ENCODE results near the gene TRIM63.

Gene TRIM63

DNA sequence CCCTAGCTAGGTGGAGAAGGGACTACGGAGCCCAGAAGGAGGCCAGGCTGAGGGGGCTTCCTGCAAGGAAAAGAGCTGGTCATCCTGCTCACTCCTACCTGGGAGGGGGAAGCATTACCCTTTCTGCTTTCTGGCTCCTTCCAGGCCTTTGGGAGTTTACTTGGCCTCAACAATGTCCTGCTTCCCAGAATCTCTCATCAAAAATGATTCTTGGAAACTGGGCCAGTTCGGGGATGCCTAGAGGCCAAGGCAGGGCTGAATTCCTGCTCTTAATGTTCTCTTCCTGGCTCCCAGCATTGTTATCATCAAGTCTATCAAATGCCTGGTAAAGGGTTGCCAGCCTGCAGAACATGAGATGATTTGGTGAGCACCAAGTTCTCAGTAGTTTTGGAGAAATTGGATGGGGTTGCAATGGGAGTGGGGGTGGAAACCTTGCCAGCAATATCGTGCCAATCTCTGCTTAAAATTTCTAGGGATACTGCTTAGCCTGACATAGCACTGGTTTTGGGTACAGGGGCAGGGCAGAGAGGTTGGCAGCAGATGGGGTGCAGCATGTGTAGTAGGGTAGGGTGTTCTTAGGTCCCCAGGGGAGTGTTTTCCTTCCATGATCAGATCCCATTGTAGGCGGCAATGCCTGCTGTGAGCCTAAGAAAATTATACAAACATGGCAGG, 61.9 kb downstream of the TRIM63 start:
- Histone ChIP-seq H3K9ac (ENCODE audit: insufficient read length, low read depth) (no peak overlapping the region), H3K9me3 (ENCODE audit: insufficient read depth, low read length) (no peaks in the 10 kb centered on the region), H3K4me3 (ENCODE audit: insufficient read length, low read depth) (no peak overlapping the region), H3K36me3 (ENCODE audit: insufficient read depth, insufficient read length, low read length) (no peaks in the 10 kb centered on the region), H3K4me1 (ENCODE audit: insufficient read depth, insufficient read length) (peaks cover 1% of the 10 kb centered on the region), H3K27me3 (ENCODE audit: insufficient read depth, insufficient read length) (no peaks in the 10 kb centered on the region)
- TF ChIP-seq SUZ12 (IDR thresholded peaks at IDR 0.05; ENCODE audit: extremely low read depth, insufficient read depth, insufficient read length) (no peak), ZNF274 (IDR thresholded peaks at IDR 0.05; ENCODE audit: low read depth, low read length) (no peak), YY1 (IDR thresholded peaks at IDR 0.05; ENCODE audit: insufficient read depth, insufficient read length) (no peak)
- no peak for DNase-seq (ENCODE audit: low read depth, low spot score)

DNA sequence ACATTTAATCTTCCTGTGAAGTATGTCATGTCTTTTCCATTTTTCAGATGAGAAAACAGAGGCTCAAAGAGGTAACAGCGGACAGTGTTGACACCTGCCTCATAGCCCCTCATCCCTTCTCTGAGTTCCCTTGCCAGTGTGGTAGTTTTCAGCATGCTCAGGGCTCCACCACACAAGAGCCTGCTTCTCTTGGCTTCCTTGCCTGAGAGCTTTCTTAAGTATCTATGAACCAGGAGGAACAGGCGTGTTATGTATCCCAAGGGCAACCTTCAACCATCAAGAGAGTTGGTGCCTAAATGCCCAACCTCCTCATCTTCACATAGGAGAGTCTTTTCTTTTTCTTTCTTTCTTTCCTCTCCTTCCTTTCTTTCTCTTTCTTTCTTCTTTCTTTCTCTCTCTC, 63.7 kb downstream of the TRIM63 start:
- TF ChIP-seq ZNF274 (IDR thresholded peaks at IDR 0.05; ENCODE audit: low read depth, low read length) (no peak), SUZ12 (IDR thresholded peaks at IDR 0.05; ENCODE audit: extremely low read depth, insufficient read depth, insufficient read length) (no peak), YY1 (IDR thresholded peaks at IDR 0.05; ENCODE audit: insufficient read depth, insufficient read length) (no peak)
- DNase-seq (ENCODE audit: low read depth, low spot score), result no peak
- H3K36me3 ChIP-seq (ENCODE audit: insufficient read depth, insufficient read length, low read length), result no peaks in the 10 kb centered on the region
- no peaks in the 10 kb centered on the region for H3K4me1 ChIP-seq (ENCODE audit: insufficient read depth, insufficient read length)
- H3K4me3 ChIP-seq (ENCODE audit: insufficient read length, low read depth), result no peak overlapping the region
- no peaks in the 10 kb centered on the region for H3K9me3 ChIP-seq (ENCODE audit: insufficient read depth, low read length)
- H3K27me3 ChIP-seq (ENCODE audit: insufficient read depth, insufficient read length), result no peaks in the 10 kb centered on the region
- no peak overlapping the region for H3K9ac ChIP-seq (ENCODE audit: insufficient read length, low read depth)

DNA sequence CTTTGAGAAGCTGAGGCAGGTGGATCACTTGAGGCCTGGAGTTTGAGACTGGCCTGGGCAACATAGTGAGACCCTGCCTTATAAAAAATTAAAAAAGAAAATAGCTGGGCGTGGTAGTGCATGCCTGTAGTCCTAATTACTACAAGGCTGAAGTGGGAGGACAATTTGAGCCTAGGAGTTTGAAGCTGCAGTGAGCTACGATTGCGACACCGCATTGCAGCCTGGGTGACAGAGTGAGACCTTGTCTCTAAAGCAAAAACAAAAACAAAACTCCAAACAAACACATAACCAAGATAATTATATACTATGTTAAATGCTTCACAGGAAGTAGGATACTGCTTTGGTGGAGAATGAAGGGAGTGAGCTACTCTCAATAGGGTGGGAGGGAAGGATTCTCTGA, 64.2 kb downstream of the TRIM63 start:
- Histone ChIP-seq H3K9me3 (ENCODE audit: insufficient read depth, low read length) (no peaks in the 10 kb centered on the region), H3K9ac (ENCODE audit: insufficient read length, low read depth) (no peak overlapping the region), H3K4me3 (ENCODE audit: insufficient read length, low read depth) (no peak overlapping the region), H3K4me1 (ENCODE audit: insufficient read depth, insufficient read length) (peaks cover 2% of the 10 kb centered on the region), H3K27me3 (ENCODE audit: insufficient read depth, insufficient read length) (no peaks in the 10 kb centered on the region), H3K36me3 (ENCODE audit: insufficient read depth, insufficient read length, low read length) (no peaks in the 10 kb centered on the region)
- no peak for TF ChIP-seq YY1 (IDR thresholded peaks at IDR 0.05; ENCODE audit: insufficient read depth, insufficient read length)
- TF ChIP-seq SUZ12 (IDR thresholded peaks at IDR 0.05; ENCODE audit: extremely low read depth, insufficient read depth, insufficient read length), result no peak
- no peak for TF ChIP-seq ZNF274 (IDR thresholded peaks at IDR 0.05; ENCODE audit: low read depth, low read length)
- DNase-seq (ENCODE audit: low read depth, low spot score), result no peak
